Measurements from ENCODE around the gene LYPLAL1.
A peak's percentile ranks its signal among the peaks of the same experiment; 100 is the strongest.

Gene LYPLAL1

DNA sequence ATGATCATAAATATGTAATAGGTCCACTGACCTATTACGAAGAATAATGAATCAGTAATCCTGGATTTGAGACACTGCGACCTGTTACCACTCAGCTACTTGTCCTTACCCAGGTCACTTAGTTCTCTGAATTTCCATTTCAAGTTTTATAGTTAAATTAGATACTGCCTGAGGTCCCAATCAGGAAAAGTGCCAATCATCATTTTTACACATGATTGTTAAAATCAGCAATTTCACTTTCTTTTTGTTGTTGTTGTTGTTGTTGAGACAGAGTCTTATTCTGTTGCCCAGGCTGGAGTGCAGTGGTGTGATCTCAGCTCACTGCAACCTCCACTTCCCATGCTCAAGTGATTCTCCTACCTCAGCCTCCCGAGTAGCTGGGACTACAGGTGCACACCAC, 22.8 kb upstream of the LYPLAL1 start:
- Histone ChIP-seq H3K27me3 (ENCODE audit: low read depth) (no peaks in the 10 kb centered on the region), H3K4me1 (no peaks in the 10 kb centered on the region), H3K4me3 (no peak overlapping the region), H3K36me3 (replicated peaks) (no peaks in the 10 kb centered on the region), H3K9me3 (no peaks in the 10 kb centered on the region)
- in situ Hi-C loops (cut with MboI; ENCODE audit: low sequenced_read_pairs): no loop called here
- DNase-seq (ENCODE audit: low spot score in 2 of 2): no peak

GRCh38 chr1:219151467-219151866, 22.2 kb upstream of the LYPLAL1 start:
- in situ Hi-C loops (cut with MboI; ENCODE audit: low sequenced_read_pairs): no loop called here

DNA sequence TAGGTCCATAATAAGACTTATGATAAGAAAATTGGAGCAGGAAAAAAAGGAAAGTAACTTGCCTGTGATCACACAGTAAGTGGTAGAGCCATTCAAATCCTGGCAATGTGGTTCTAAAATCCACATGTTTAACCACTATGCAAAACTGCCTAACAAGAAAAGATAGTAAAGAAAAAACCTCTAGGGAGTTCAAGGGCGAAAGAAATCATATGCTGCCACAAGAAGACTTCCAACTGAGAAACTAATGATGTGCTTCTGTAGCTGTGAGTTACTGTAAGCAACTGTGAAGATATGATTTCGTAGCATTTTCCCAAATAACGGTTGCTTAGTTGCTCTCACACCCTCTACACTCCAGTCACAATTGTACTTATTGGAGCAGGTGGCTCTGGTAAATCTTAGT, 20.9 kb upstream of the LYPLAL1 start:
- DNase-seq (ENCODE audit: low spot score in 2 of 2): no peak
- no peaks in the 10 kb centered on the region for H3K9me3 ChIP-seq
- no peak overlapping the region for H3K4me3 ChIP-seq
- no peaks in the 10 kb centered on the region for H3K36me3 ChIP-seq (replicated peaks)
- H3K4me1 ChIP-seq: no peaks in the 10 kb centered on the region
- in situ Hi-C loops (cut with MboI; ENCODE audit: low sequenced_read_pairs): no loop called here
- H3K27me3 ChIP-seq (ENCODE audit: low read depth): no peaks in the 10 kb centered on the region

More at GRCh38 chr1:219151467-219151866, 22.2 kb upstream of the LYPLAL1 start:
- DNase-seq (ENCODE audit: low spot score in 2 of 2): no peak
- H3K9me3 ChIP-seq: no peaks in the 10 kb centered on the region
- no peaks in the 10 kb centered on the region for H3K36me3 ChIP-seq (replicated peaks)
- H3K4me1 ChIP-seq: no peaks in the 10 kb centered on the region
- H3K4me3 ChIP-seq: no peak overlapping the region
- no peaks in the 10 kb centered on the region for H3K27me3 ChIP-seq (ENCODE audit: low read depth)

DNA sequence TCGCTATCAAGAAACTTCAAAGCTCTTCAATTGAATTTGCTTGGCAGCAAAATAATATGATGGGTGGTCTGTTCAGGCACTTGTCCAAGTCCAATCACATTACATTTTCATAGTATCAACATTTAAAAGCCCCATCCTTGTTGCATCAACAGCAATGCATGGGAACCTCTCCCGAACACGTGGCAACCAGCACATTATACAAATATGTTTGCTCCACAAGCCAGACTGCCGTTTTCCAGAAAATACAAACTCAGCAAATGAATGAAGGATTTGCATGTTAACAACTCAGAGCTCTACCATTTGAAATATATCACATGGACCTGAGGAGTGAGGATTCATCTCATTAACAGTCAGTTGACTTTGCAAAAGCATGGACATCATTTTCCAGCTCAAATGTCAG, 20.0 kb upstream of the LYPLAL1 start:
- Histone ChIP-seq H3K9me3 (no peaks in the 10 kb centered on the region), H3K4me1 (no peaks in the 10 kb centered on the region), H3K4me3 (no peak overlapping the region), H3K36me3 (replicated peaks) (no peaks in the 10 kb centered on the region), H3K27me3 (ENCODE audit: low read depth) (no peaks in the 10 kb centered on the region)
- in situ Hi-C loops (cut with MboI; ENCODE audit: low sequenced_read_pairs): no loop called here
- no peak for DNase-seq (ENCODE audit: low spot score in 2 of 2)

DNA sequence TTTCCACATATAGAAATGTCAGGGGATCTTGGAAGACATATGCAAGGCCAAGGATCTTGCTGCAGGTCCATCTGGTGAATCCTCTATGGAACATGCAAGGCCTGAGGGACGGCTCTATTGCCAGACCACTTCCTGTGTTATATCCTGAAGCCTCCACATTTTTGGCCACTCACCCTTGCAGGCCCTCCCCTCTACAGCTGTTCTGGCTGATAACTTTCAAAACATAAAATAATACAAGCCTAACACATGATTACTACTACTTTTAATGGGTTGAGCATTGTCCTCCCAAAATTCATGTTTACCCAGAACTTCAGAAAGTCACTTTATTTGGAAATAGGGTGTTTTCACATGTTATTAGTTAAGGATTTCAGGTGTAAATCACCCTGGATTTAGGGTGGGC, 18.5 kb upstream of the LYPLAL1 start:
- in situ Hi-C loops (cut with MboI; ENCODE audit: low sequenced_read_pairs): no loop called here
- no peak for DNase-seq (ENCODE audit: low spot score in 2 of 2)

DNA sequence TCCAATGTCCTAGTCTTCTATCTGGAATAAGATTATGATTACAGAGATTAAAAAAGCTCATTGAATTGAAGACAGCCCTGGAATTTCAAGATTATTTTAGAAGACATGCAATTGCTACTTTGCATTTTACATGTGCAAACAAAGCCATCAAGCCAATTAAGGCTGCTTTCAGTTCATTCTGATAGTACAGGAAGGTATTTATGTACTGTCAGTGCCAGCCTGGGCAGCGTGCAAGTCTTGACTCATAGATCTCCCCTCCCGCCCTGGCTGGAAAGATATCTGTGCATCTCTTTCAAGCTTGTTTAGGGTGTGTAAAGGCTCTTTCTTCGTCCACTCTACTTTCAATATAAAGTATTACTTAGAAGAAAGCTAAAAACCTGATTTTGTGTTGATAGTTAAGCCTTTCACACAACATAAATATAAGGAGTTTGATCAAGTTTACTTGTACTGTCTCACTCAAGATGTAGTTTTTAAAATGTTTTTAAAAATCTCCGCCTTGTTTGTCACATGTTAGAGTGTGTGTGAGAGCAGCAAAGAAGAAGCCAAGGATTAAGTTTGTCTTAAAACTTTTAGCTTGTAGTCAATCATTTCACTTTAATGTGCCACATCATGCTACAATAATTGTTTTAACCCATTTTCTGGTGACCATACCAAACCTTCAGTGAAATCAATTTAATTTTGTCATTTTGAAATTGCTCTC, 13.6 kb upstream of the LYPLAL1 start:
- in situ Hi-C loops (cut with MboI; ENCODE audit: low sequenced_read_pairs): no loop called here
- no peaks in the 10 kb centered on the region for H3K27me3 ChIP-seq (ENCODE audit: low read depth)
- H3K9me3 ChIP-seq: no peaks in the 10 kb centered on the region
- H3K4me1 ChIP-seq: peaks cover 21% of the 10 kb centered on the region
- H3K4me3 ChIP-seq: no peak overlapping the region
- no peaks in the 10 kb centered on the region for H3K36me3 ChIP-seq (replicated peaks)
- DNase-seq (ENCODE audit: low spot score in 2 of 2): no peak

More for the DNA sequence above, 18.5 kb upstream of the LYPLAL1 start:
- H3K9me3 ChIP-seq: no peaks in the 10 kb centered on the region
- H3K4me3 ChIP-seq: no peak overlapping the region
- H3K27me3 ChIP-seq (ENCODE audit: low read depth): no peaks in the 10 kb centered on the region
- H3K36me3 ChIP-seq (replicated peaks): no peaks in the 10 kb centered on the region
- no peaks in the 10 kb centered on the region for H3K4me1 ChIP-seq

GRCh38 chr1:219160967-219161366, 12.7 kb upstream of the LYPLAL1 start:
- Histone ChIP-seq H3K9me3 (no peaks in the 10 kb centered on the region), H3K4me3 (no peak overlapping the region), H3K36me3 (replicated peaks) (no peaks in the 10 kb centered on the region), H3K27me3 (ENCODE audit: low read depth) (no peaks in the 10 kb centered on the region), H3K4me1 (peaks cover 21% of the 10 kb centered on the region)
- DNase-seq (ENCODE audit: low spot score in 2 of 2): no peak
- in situ Hi-C loops (cut with MboI; ENCODE audit: low sequenced_read_pairs): no loop called here

- Histone ChIP-seq H3K4me1 (peaks cover 21% of the 10 kb centered on the region), H3K4me3 (no peak overlapping the region), H3K36me3 (replicated peaks) (no peaks in the 10 kb centered on the region), H3K27me3 (ENCODE audit: low read depth) (no peaks in the 10 kb centered on the region), H3K9me3 (no peaks in the 10 kb centered on the region)
- peak in 1 of 2 experiments; percentile 70 for DNase-seq (ENCODE audit: low spot score in 2 of 2)
- in situ Hi-C loops (cut with MboI; ENCODE audit: low sequenced_read_pairs): no loop called here
Observed at GRCh38 chr1:219161371-219161770, 12.3 kb upstream of the LYPLAL1 start.

DNA sequence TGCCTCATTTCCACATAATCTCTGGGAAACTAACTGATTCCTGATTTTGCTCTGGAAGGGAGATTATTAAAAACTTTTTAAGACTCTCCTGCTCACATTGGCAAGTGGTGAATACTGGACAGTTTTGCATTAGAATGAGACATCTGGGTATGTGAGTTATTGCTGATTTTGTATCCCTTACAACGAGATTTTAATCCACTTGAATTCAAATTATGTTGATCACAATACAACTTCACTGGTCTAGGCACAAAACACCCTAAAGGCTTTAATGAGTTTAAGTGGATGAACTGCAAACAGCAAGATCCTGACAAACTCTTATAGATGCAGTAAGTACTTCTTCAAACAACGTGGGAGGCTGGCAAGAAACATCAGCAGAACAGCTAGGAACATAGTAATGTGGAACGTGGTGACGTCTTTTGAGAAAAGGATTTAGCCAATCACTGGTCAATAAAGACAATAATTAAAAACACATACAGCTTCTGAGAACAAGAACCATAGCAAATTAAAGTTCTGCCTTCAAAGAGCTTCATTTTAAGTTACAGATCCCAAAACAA, 10.2 kb upstream of the LYPLAL1 start:
- Histone ChIP-seq H3K9me3 (no peaks in the 10 kb centered on the region), H3K4me3 (no peak overlapping the region), H3K27me3 (ENCODE audit: low read depth) (no peaks in the 10 kb centered on the region), H3K36me3 (replicated peaks) (no peaks in the 10 kb centered on the region), H3K4me1 (peaks cover 21% of the 10 kb centered on the region)
- DNase-seq (ENCODE audit: low spot score in 2 of 2): peak; percentile 46 to 91
- in situ Hi-C loops (cut with MboI; ENCODE audit: low sequenced_read_pairs): no loop called here

DNA sequence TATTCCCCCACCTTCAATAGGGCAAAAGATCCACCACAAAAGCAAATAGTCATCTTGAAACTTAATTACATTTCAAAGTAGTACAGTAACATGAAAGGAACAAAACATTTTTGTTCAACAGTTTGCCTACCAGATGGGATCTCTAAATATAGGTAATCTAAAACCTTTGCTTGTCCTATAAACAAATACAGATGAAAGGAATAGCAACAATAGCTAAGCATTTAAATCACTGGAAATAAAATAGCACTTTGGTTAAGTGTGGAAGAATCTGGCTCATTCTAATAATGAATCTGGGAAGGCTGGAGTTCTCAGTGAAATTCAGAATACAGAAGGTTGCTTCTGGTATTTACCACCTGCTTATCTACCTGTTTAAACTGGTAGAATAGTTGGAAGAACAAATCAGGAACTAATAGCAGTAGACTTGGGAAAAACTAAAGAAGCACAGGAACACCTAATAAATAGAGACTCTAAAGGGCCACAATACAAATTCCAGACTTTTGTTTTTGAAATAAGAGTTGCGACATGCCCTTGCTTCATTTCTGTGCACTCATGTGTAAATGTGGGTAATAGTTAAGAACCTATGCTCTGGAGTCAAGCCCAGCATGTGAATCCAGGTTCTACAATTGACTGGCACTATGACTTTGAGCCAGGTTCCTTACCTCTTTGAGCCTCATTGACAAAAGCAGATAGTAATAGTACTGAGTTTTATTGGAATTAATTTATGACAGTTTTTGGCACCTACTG, 2.3 kb upstream of the LYPLAL1 start:
- no peaks in the 10 kb centered on the region for H3K36me3 ChIP-seq (replicated peaks)
- peak in 1 of 2 experiments; percentile 31 for DNase-seq (ENCODE audit: low spot score in 2 of 2)
- H3K4me3 ChIP-seq: no peak overlapping the region
- in situ Hi-C loops (cut with MboI; ENCODE audit: low sequenced_read_pairs): no loop called here
- no peaks in the 10 kb centered on the region for H3K9me3 ChIP-seq
- no peaks in the 10 kb centered on the region for H3K27me3 ChIP-seq (ENCODE audit: low read depth)
- H3K4me1 ChIP-seq: peaks cover 21% of the 10 kb centered on the region

- Histone ChIP-seq H3K9me3 (no peaks in the 10 kb centered on the region), H3K4me3 (no peak overlapping the region)
Observed at GRCh38 chr1:219172821-219173220, 857 bp upstream of the LYPLAL1 start.

DNA sequence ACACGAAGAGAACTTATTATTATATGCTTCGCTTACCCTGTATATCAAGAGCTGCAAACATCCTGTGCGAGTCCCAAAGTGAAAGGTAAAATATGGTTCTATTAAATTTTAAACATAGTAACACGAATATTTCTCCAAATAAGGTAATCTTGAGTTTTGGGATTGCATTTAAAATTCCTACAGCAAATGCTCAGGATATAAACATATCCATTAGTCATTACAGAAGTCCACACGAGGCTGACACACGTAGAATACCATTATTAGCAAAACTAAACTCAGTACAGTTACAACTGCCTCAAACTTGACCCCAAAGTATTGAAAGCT, 282 bp upstream of the LYPLAL1 start:
- Histone ChIP-seq H3K27me3 (ENCODE audit: low read depth) (no peaks in the 10 kb centered on the region), H3K4me1 (peaks cover 21% of the 10 kb centered on the region), H3K9me3 (no peaks in the 10 kb centered on the region), H3K4me3 (peak overlapping the region; percentile 64), H3K36me3 (replicated peaks) (no peaks in the 10 kb centered on the region)
- in situ Hi-C loops (cut with MboI; ENCODE audit: low sequenced_read_pairs): no loop called here
- no peak for DNase-seq (ENCODE audit: low spot score in 2 of 2)

More at GRCh38 chr1:219172821-219173220, 857 bp upstream of the LYPLAL1 start:
- in situ Hi-C loops (cut with MboI; ENCODE audit: low sequenced_read_pairs): no loop called here
- no peaks in the 10 kb centered on the region for H3K36me3 ChIP-seq (replicated peaks)
- DNase-seq (ENCODE audit: low spot score in 2 of 2): no peak
- peaks cover 21% of the 10 kb centered on the region for H3K4me1 ChIP-seq
- no peaks in the 10 kb centered on the region for H3K27me3 ChIP-seq (ENCODE audit: low read depth)

DNA sequence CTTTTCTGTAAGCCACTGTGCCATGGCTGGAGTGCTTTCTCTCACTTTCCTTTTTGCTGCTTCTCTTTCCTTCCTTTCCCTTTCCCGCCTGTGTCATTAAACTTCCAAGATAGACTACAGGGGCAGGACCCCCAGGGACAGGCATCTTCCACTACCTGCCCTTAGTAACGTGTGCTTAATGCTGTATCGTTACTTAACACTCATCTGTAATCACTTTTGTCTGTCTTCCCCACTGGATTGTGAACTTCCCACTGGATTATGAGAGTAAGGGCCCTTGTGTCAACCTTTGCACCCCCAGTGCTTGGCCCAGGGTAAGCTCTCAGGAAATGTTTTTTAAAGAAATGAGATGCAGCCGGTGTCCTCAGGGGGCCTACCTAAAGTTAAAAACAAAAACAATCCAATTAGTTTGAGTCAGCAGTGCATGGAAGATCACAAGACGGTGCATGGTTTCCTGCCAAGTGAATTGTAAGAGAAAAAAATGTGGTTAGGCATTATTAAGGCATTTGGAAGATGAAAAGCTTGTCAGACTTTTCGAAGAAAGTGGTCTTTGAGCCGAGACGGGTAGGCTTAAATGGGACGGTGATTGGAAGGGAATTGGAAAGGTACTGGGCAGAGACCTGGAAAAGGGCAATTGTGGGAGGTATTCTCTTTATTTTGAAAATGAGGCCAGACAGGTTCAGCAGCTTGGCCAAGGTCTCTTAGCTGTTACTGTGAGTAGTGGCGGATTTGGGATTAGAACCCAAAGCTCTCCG, 958 bp downstream of the LYPLAL1 start:
- Histone ChIP-seq H3K4me1 (peaks cover 27% of the 10 kb centered on the region), H3K4me3 (peak overlapping the region; percentile 64), H3K36me3 (replicated peaks) (peaks cover 6% of the 10 kb centered on the region; the same call in 1 of the 2 replicates), H3K27me3 (ENCODE audit: low read depth) (no peaks in the 10 kb centered on the region), H3K9me3 (no peaks in the 10 kb centered on the region)
- in situ Hi-C loops (cut with MboI; ENCODE audit: low sequenced_read_pairs): no loop called here
- DNase-seq (ENCODE audit: low spot score in 2 of 2): peak in 1 of 2 experiments; percentile 15

GRCh38 chr1:219175212-219175564, 1.5 kb downstream of the LYPLAL1 start:
- DNase-seq (ENCODE audit: low spot score in 2 of 2): no peak
- Histone ChIP-seq H3K27me3 (ENCODE audit: low read depth) (no peaks in the 10 kb centered on the region), H3K36me3 (replicated peaks) (peaks cover 9% of the 10 kb centered on the region; the same call in 1 of the 2 replicates), H3K4me1 (peaks cover 28% of the 10 kb centered on the region), H3K4me3 (peak overlapping the region; percentile 64), H3K9me3 (no peaks in the 10 kb centered on the region)
- in situ Hi-C loops (cut with MboI; ENCODE audit: low sequenced_read_pairs): no loop called here

Measured in HAP-1 (cell line).